GM18868 (cell line): ENCODE measurements around the gene A4GALT.
"Not testable (repeated sequence)": the region's sequence is repeated elsewhere in the genome, so short reads cannot be mapped to it uniquely, and the experiment has no call there.

Source experiments
- ATAC-seq: cut with Tn5 transposase; IDR thresholded peaks from one replicate; pipeline ENCODE4 v1.9.1; 2021; ENCODE audit warnings: mild to moderate bottlenecking, moderate library complexity; ENCODE audit not compliant: unreplicated experiment

A4GALT gene

GRCh38 chr22:42684462-42685195 lies 36.0 kb downstream of the A4GALT start:
- ATAC-seq: no peak

DNA sequence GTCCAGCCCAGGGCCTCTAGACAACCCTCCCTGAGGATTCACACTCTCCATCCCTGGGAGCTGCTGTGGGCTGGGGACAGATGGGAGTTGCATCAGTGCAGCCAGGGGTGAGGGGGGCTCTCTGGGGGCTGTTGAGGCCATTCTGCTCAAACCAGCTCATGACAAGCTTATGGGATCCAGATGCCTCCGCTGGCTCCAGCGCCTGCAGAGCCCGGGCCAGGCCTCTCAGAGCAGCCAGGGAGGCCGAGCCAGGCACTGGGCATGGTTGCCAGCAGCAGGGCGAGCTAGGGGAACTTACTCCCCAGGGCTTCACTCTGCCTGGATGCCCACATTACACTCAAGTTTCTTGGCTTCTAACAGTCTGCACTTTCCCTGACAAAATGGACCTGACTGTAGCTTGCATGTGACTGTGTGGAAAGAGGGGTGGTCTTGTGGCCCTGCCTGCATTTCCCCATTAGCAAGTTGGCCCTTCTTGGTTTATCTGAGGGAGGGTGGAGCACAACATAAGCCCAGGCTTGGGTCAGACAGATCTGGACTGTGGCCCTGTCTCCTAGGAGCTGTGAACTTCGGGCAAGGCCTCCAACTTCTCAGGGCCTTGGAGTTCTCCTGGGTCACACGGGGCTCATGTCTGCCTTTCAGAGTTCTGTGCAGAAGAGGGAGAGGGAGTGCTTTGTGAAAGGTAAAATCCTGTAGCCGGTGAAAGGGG lies 36.9 kb downstream of the A4GALT start:
- ATAC-seq: no peak

- no peak for ATAC-seq
Measured at GRCh38 chr22:42682113-42682851, 38.4 kb downstream of the A4GALT start.

DNA sequence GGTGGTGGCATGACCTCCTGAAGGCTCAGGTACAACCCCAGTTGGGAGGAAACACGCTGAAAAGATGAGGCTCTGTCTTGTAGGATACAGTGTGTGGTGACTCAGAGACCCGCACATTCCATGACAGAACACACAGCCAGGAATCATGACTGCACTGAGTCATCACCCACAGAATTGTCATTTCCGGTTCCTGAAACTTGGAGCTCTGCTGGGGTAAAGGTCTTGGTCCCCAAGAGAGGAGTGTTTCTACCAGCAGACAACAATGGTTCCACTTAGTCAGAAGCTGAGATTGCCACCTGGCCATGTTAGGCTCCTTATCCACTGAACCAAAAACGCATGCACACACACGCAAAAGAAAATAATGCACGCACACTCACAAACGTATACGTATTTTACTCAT lies 40.0 kb downstream of the A4GALT start:
- ATAC-seq: no peak

- no peak for ATAC-seq
Measured at GRCh38 chr22:42679691-42680090, 41.0 kb downstream of the A4GALT start.

- no peak for ATAC-seq
Measured at GRCh38 chr22:42678894-42679293, 41.8 kb downstream of the A4GALT start.

DNA sequence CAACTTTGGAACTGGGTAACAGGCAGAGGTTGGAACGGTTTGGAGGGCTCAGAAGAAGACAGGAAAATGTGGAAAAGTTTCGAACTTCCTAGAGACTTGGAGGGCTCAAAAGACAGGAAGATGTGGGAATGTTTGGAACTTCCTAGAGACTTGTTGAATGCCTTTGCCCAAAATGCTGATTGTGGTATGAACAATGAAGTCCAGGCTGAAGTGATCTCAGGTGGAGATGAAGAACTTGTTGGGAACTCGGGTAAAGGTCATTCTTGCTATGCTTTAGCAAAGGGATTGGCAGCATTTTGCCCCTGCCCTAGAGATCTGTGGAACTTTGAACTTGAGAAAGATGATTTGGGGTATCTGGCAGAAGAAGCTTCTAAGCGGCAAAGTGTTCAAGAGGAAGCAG lies 42.7 kb downstream of the A4GALT start:
- ATAC-seq: not testable (repeated sequence)

DNA sequence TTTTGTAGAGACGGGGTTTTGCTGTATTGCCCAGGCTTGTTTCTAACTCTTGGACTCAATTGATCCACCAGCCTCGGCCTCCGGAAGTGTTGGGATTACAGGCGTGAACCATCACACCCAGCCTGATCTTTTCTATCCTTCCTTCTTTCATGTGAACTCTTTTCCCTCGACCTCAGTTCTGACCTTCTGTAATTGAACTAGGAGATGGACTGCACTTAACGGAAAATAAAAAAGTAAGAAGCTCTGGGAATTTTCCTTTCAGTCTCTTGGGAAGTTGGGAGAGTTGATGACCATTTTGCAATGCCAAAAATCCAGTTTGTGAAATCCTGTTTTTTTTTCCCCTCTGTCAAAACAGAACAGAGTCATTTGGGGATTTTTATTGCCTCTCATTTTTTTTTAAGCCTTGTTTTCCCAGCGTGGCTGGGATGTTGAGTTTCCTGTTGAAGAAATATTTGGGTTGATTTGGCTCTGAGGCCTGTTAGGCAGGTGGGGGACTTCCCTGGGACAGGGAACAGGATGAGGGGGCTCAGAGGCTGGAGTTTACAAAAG lies 44.5 kb downstream of the A4GALT start:
- ATAC-seq: no peak

GRCh38 chr22:42673898-42674401 lies 46.7 kb downstream of the A4GALT start:
- no peak for ATAC-seq

DNA sequence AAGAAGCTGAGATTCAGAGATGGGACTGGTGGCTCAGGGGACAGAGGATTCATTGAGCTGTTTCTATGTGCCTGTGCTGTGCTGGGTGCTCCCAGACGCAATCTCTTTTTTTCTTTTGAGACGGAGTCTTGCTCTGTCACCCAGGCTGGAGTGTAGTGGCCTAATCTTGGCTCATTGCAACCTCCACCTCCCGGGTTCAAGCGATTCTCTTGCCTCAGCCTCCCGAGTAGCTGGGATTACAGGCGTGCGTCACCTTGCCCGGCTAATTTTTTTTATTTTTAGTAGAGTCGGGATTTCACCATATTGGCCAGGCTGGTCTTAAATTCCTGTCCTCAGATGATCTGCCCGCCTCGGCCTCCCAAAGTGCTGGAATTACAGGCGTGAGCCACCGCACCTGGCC lies 47.6 kb downstream of the A4GALT start:
- not testable (repeated sequence) for ATAC-seq

GRCh38 chr22:42670921-42671709 lies 49.6 kb downstream of the A4GALT start:
- no peak for ATAC-seq

- ATAC-seq: no peak
Measured at GRCh38 chr22:42670046-42670445, 50.6 kb downstream of the A4GALT start.

- ATAC-seq: not testable (repeated sequence)
Measured at GRCh38 chr22:42666393-42666792, 54.3 kb downstream of the A4GALT start.

GRCh38 chr22:42664976-42665831 lies 55.5 kb downstream of the A4GALT start:
- no peak for ATAC-seq

DNA sequence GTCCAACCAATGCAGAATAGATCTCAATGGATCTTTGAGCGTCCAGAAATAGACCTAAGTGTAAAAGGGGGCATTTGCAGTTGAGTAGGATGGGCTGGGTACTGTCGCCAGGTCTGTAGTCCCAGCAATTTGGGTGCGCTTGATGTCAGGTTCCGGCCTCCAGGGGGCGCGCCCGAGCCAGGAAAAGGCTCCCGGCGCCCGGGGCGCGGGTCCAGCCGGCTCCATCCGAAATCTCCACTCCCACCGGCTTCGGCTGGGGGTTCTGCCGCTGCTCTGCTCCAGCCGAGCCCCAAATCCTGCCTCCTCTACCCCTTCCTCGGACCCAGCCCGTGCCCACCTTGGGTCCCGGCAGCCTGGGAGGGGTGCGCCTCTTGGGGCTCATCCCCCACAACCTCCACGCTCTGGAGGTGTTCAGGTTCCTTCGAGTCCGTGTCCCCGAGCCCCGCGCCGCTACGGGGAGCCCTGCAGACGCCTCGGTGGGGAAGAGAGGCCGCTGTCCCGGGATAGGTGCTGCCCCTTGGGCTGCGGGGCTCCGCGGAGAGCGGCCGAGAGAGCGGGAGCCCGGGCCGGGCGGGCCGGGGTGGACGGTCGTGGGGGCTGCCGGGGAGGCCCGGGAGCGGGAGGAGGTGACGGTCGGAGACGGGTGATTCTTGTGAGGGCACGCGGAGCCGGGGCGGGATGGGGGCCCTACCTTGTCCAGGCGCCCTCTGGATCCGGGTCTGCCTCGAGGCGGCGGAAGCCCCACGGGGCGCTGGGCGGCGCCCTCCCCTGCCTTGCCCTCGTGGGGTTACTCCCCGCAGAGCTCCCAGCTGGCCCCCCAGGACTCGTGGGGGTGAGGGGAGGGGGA lies 58.5 kb downstream of the A4GALT start:
- no peak for ATAC-seq

DNA sequence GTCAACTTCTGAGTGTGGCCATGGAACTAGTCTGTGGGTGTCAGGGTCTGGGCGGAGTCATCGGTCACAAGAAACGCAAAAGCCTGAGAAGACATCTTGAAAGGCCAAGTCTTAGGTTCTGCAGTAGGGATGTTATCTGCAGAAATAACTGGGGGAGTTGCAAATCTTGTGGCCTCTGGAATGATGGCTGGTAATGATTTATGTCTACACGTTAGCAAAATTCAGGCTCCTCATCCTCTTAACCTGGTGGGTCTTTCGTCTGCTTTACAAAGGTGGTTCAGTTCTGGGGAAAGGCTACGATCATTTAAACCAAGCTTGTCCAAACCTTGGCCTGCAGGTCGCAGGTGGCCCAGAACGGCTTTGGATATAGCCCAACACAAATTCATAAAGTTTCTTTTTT lies 64.1 kb downstream of the A4GALT start:
- ATAC-seq: no peak

GRCh38 chr22:42655693-42656092 lies 65.0 kb downstream of the A4GALT start:
- no peak for ATAC-seq

DNA sequence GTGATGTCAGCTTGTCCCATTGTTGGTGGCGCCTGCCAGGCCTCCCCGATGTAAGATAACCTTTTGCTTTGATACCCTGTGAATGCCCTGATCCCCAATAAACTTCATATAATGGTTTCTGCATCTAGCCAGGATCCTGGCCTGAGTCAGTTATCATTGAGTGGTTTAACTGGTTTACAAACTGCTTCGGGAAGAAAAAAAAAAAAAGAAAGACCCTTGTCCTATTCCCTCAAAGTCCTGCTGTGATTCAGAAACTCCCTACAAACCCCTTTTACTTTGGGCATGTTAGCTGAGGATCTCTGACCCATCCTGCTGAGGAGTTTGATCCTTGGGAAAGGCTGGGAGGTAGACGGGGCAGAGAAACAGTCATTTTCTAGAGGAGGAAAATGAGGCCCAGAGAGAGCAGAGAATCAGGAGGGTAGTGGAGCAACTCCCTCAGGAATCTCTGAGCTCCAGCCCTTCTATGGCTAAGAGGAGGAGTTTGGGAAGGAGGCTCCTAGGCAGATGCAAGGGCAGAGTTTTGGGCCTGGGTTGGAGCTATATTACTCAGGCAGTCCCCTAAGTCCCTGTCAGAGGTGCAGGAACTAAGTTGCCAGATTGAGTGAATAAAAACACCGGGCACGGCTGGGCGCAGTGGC lies 66.1 kb downstream of the A4GALT start:
- ATAC-seq: no peak
